ENCODE data around the gene HSPA12A.

Gene HSPA12A

GRCh38 chr10:116621476-116621875, 120.9 kb downstream of the HSPA12A start:
- DNase-seq: no peak
